Gastroesophageal sphincter (tissue), 3 donors: ENCODE data around the gene PRPF18.

Experiments used
- CTCF ChIP-seq, 4 experiments: fragments of 200-600 bp in 2 of 4; fragments of 450-650 bp in 2 of 4; sonication (generic) in 1 of 4; IDR thresholded peaks; one replicate each; pipeline ENCODE4 v1.5.1; 2017 to 2019; ENCODE audit warnings: antibody characterized with exemption in 4 of 4, mild to moderate bottlenecking in 2 of 4, moderate library complexity in 2 of 4
- EP300 ChIP-seq: sonication (generic); formaldehyde crosslinking; IDR thresholded peaks from one replicate; pipeline ENCODE4 v1.6.1; 2017; ENCODE audit warnings: antibody characterized with exemption, mild to moderate bottlenecking
- POLR2A ChIP-seq, 2 donors: fragments of 450-650 bp; IDR thresholded peaks; one replicate each; pipeline ENCODE4 v1.6.1; 2017; ENCODE audit warnings: antibody characterized with exemption in 2 of 2, mild to moderate bottlenecking in 2 of 2, moderate library complexity in 1 of 2
- POLR2AphosphoS5 ChIP-seq: sonication (generic); formaldehyde crosslinking; IDR thresholded peaks from one replicate; pipeline ENCODE4 v1.6.1; 2017; ENCODE audit warnings: antibody characterized with exemption

- TF ChIP-seq CTCF (IDR thresholded peaks at IDR 0.05) (no peak), POLR2AphosphoS5 (no peak), EP300 (no peak), POLR2A (IDR thresholded peaks at IDR 0.05) (no peak)
Observed at GRCh38 chr10:13637303-13637856, 50.6 kb downstream of the PRPF18 start.
